Measurements from ENCODE around the gene LAYN. TPM values are rescaled to one million over a fixed set of nuclear protein-coding genes. Genes with fewer than 3 reads are reported as not detected.

Gene LAYN
- total RNA-seq, 2 donors from 2014 or later, result 5.9 to 8.3 TPM

- peaks cover 0 to 14% of the 10 kb centered on the region in 2 donors for H3K27me3 ChIP-seq
- H3K9me3 ChIP-seq, result no peaks in the 10 kb centered on the region
- no peak overlapping the region for H3K27ac ChIP-seq
- 86 to 89% methylated on average over 9 of the region's 9 CpGs for WGBS, 2 donors
- TF ChIP-seq CTCF (IDR thresholded peaks at IDR 0.05), result no peak
- no peak for TF ChIP-seq POLR2A (IDR thresholded peaks at IDR 0.05)
- H3K36me3 ChIP-seq (replicated peaks in 1 of 2; ENCODE audit: insufficient read depth in 1 of 2, low read depth in 2 of 2), result no peaks in the 10 kb centered on the region
- no peak for ATAC-seq
- DNase-seq, result no peak
- intact Hi-C loops (cut with DNase I), result no loop called here
- H3K4me3 ChIP-seq, result no peak overlapping the region
- peaks cover 22% of the 10 kb centered on the region for H3K4me1 ChIP-seq
These were observed 950 bp upstream of the LAYN start for GRCh38 chr11:111539426-111540113.

- H3K9me3 ChIP-seq, result no peaks in the 10 kb centered on the region
- H3K36me3 ChIP-seq (replicated peaks in 1 of 2; ENCODE audit: insufficient read depth in 1 of 2, low read depth in 2 of 2), result no peaks in the 10 kb centered on the region
- no peak overlapping the region for H3K4me3 ChIP-seq
- peak; percentile 28 for ATAC-seq
- peak overlapping the region; percentile 16 to 50 (median 38) for H3K27ac ChIP-seq
- TF ChIP-seq CTCF (IDR thresholded peaks at IDR 0.05), result no peak
- TF ChIP-seq POLR2A (IDR thresholded peaks at IDR 0.05), result no peak
- intact Hi-C loops (cut with DNase I), result no loop called here
- H3K4me1 ChIP-seq, result peaks cover 22% of the 10 kb centered on the region
- 0 to 2% methylated on average over 1 to 22 of the region's 22 CpGs for WGBS, 2 donors
- no peak for DNase-seq
- peaks cover 0 to 14% of the 10 kb centered on the region in 2 donors for H3K27me3 ChIP-seq
These were observed 375 bp downstream of the LAYN start for GRCh38 chr11:111540937-111541253.

- 7 to 9% methylated on average over 23 to 37 of the region's 41 CpGs for WGBS, 2 donors
These were observed 938 bp downstream of the LAYN start for GRCh38 chr11:111541254-111542061.

GRCh38 chr11:111542606-111543275 is 2.2 kb downstream of the LAYN start:
- intact Hi-C loops (cut with DNase I), result no loop called here
- DNase-seq (no peak), ATAC-seq (no peak)
- no peak for TF ChIP-seq CTCF (IDR thresholded peaks at IDR 0.05)
- no peak for TF ChIP-seq POLR2A (IDR thresholded peaks at IDR 0.05)
- Histone ChIP-seq H3K4me1 (peaks cover 22% of the 10 kb centered on the region), H3K9me3 (no peaks in the 10 kb centered on the region), H3K27ac (no peak overlapping the region), H3K4me3 (no peak overlapping the region), H3K27me3 (peaks cover 0 to 14% of the 10 kb centered on the region in 2 donors), H3K36me3 (replicated peaks in 1 of 2; ENCODE audit: insufficient read depth in 1 of 2, low read depth in 2 of 2) (no peaks in the 10 kb centered on the region)
- WGBS, 2 donors, result 81 to 88% methylated on average over 10 of the region's 10 CpGs

More at GRCh38 chr11:111541254-111542061, 938 bp downstream of the LAYN start:
- TF ChIP-seq CTCF (IDR thresholded peaks at IDR 0.05) (no peak), POLR2A (IDR thresholded peaks at IDR 0.05) (peak in 2 of 3 donors; percentile 41 to 48)
- Histone ChIP-seq H3K27ac (peak overlapping the region; percentile 16 to 50 (median 38)), H3K4me3 (no peak overlapping the region), H3K9me3 (no peaks in the 10 kb centered on the region), H3K4me1 (peaks cover 22% of the 10 kb centered on the region), H3K36me3 (replicated peaks in 1 of 2; ENCODE audit: insufficient read depth in 1 of 2, low read depth in 2 of 2) (no peaks in the 10 kb centered on the region), H3K27me3 (peaks cover 0 to 14% of the 10 kb centered on the region in 2 donors)
- intact Hi-C loops (cut with DNase I), result no loop called here
- ATAC-seq (peak; percentile 67), DNase-seq (peak; percentile 23 to 57 (median 38))

All from body of pancreas (tissue), 4 donors.